ENCODE results near the gene CABLES1.
"Not testable (repeated sequence)": the region's sequence is repeated elsewhere in the genome, so short reads cannot be mapped to it uniquely, and the experiment has no call there.

CABLES1 gene, protein sequence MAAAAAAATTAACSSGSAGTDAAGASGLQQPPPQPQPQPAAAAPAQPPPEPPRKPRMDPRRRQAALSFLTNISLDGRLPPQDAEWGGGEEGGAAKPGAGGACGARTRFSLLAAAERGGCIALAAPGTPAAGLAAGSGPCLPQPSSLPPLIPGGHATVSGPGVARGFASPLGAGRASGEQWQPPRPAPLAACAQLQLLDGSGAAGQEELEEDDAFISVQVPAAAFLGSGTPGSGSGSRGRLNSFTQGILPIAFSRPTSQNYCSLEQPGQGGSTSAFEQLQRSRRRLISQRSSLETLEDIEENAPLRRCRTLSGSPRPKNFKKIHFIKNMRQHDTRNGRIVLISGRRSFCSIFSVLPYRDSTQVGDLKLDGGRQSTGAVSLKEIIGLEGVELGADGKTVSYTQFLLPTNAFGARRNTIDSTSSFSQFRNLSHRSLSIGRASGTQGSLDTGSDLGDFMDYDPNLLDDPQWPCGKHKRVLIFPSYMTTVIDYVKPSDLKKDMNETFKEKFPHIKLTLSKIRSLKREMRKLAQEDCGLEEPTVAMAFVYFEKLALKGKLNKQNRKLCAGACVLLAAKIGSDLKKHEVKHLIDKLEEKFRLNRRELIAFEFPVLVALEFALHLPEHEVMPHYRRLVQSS

DNA sequence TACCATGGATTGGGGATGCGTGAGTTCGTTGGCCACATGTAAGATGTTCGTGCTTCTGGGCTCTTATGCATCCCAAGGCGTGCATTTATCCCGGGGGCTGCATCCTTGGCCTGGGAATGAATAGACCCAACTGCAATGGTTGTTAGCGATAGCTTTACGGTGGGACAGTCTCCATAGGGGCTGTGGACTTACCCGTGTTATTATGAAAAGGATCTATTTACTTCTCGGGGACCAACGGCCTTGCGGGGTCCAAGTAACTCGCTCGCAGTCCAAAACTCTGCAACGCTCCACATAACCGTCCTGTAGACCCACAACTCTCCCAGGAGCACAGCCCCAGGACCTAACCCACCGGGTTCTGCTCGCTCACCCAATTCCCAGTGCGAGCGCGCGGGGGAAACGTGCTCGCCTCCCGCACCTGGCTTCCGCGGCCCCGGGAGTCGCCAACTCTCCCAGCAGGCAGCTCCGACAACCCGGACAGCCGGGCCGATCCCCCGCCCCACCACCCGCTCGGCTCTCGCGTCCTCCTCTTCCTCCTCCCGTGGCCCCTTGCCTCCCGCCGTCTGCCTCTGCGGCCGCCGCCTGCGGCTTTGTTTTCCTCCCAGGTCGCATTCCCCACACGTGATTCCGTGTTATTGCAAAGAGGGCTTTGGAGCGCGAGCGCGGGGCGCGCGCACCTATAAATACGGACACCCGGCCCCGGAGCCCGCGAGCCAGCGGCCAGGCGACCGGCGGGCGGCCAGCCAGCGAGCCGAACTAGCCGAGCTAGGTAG, at the start of gene CABLES1:
TSS of gene CABLES1 (plus strand) at position 706 of the 770 bp plus-strand sequence. CDS start 278 bp downstream, outside the sequence.
- DNase-seq: peak; percentile 65 to 84

DNA sequence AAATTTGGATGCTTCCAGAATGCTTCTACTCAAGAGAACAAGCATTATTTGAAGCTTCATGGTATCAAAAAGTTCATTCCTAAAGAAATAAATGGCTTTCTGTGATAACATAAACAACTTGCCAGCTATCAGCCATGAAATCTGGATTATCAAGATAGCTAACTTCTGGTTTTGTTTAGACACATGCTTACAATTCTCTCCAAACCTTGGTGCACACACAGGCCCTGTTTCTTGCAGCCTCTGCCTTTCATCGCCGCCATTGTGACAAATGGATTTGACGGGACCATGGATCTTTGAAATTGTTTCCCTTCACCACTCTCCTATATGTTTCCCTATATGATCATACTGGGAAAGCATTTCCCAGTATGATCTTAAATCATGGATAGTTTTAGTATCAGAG, 47.9 kb upstream of the CABLES1 start:
- DNase-seq: no peak

DNA sequence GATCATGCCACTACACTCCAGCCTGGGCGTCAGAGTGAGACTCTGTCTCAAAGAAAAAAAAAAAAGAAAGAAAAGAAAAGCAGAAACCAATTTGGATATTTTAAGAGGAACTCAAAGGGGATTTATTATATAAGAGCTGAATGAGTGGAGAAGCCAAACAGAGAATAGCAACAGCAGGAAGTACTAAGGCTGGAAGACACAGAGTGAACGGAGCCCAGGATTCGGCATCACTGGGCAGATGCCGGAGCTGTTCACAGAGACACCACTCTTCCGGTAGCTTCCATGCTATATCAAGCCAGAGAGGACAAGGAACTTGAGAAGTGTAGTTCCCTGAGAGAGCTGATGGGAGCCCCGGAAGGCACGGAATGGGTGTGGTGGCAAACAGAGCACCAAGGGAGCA, 47.0 kb upstream of the CABLES1 start:
- no peak for DNase-seq

DNA sequence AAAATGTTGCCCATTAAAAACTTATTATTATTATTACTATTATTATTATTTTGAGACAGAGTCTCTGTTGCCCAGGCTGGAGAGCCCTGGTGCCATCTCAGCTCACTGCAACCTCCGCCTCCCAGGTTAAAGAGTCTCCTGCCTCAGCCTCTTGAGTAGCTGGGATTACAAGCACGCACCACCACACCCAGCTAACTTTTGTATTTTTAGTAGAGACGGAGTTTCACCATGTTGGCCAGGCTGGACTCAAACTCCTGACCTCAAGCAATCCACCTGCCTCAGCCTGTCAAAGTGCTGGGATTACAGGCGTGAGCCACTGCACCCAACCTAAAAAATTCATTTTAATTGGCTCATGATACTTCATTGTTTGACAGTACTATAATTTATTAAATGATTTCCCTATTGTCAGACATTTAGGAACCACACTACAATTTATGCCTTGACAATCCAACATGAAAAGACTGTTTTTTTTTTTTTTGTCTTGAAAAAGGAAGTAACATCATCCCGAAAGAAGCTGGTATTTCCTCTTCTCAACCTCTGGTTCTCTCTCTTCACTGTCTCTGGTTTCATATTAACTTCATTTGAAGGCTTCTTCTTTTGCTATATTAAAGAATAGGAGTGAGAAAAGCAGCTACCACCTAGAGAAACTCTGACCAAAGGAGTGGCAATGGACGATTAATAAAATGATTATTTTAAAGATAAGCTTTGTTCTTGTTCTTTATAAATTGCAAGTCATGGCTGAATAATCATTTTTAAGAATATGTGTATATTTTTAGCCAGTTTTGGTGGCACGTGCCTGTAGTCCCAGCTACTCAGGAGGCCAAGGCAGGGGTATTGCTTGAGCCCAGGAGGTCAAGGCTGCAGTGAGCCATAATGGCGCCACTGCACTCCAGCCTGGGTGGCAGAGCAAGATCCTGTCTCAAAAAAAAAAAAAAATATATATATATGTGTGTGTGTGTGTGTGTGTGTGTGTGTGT, 44.0 kb upstream of the CABLES1 start:
- DNase-seq: not testable (repeated sequence)

DNA sequence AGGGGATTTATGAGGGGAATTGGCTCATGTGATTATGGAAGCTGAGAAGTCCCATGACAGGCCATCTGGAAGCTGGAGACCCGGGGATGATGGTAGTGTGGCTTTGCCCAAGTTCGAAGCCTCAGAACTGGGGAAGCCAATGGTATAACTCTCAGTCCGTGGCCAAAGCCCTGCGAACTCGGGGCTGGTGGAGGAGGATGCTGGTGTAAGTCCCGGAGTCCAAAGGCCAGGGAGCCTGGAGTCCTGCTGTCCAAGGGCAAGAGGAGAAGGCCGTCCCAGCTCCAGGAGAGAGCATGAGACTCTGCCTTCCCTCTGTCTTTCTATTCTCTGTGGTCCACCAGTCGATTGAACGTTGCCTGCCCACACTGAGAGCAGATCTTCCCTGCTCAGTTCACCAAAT, 43.2 kb upstream of the CABLES1 start:
- DNase-seq: no peak

DNA sequence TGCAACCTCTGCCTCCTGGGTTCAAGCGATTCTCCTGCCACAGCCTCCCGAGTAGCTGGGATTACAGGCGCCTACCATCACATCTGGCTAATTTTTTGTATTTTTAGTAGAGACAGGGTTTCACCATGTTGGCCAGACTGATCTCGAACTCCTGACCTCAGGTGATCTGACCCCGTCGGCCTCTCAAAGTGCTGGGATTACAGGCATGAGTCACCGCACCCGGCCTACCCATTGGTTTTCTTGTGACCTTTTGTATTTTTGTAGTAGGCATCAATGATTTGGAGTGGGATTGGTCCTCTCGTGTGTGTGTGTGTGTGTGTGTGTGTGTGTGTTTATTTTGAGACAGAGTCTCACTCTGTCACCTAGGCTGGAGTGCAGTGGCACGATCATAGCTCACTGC, 42.2 kb upstream of the CABLES1 start:
- not testable (repeated sequence) for DNase-seq

DNA sequence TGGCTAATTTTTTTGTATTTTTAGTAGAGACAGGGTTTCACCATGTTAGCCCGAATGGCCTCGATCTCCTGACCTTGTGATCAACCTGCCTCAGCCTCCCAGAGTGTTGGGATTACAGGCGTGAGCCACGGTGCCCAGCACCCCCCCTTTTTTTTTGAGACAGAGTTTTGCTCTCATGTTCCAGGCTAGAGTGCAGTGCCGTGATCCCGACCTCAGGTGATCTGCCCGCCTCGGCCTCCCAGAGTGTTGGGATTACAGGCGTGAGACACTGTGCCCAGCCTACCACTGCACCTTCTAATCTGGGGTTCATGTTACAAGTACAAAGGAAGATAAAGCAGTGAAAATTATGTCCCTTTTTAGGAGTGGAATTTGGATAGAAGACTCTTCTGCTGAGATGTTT, 41.5 kb upstream of the CABLES1 start:
- DNase-seq: no peak

DNA sequence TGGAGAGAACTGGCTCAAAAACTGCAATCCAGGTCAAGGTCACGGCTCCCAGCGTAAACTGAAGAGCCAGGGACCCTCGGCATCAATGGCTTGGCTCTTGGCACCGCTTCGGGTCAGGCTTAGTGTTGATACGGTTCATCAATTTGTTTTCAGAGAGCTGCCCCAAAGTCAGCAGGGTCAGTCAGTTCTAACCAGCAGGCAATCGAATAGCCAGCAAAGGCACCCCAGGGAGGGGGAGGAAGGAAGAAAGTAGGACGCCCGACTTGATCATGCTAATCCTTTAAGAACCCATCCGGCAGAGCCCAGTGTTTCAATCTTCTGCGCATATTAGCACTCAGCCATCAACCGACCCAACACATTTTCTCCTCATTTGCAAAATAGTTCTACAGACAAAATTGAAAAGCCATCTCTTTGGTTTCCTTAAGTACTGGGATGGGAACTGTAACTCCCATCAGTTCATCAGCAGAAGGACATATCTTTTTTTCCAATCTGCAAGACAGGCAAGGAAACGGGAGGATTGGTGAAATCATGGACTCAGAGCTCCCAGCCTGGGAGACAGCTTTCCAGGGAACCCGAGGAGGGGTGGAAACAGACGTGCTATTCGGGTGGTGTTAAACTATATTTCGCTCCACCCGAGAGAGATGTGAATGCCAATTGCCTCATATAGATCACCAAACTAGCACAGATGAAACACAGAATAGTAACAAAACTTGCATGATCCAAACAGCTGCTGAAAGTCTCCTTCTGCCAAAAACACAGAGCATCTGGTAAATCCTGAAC, 40.7 kb upstream of the CABLES1 start:
- DNase-seq: no peak

DNA sequence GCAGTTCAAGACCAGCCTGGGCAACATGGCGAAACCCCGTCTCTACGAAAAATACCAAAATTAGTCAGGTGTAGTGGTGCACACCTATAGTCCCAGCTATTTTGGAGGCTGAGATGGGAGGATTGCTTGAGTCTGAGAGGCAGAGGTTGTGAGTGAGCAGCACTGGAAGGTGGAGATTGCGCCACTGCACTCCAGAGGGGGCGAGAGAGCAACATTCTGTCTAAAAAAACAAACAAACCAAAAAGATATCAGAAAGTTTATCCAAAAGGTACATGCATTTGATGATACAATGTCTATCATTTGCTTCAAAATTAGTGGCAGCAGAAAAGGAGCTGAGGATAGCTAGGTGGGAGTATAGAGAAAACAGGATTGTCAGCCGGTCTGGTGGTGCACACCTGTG, 39.8 kb upstream of the CABLES1 start:
- no peak for DNase-seq

DNA sequence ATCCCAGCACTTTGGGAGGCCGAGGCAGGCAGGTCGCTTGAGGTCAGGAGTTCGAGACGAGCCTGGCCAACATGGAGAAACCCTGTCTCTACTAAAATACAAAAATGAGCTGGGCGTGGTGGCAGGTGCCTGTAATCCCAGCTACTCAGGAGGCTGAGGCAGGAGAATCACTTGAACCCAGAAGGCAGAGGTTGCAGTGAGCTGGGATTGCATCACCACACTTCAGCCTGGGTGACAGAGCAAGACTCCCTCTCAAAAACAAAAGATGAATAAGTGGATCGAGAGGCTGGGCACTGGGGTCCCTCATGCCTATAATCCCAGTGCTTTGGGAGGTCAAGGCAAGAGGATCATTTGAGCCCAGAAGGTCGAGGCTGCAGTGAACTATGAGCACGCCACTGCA, 38.3 kb upstream of the CABLES1 start:
- not testable (repeated sequence) for DNase-seq

DNA sequence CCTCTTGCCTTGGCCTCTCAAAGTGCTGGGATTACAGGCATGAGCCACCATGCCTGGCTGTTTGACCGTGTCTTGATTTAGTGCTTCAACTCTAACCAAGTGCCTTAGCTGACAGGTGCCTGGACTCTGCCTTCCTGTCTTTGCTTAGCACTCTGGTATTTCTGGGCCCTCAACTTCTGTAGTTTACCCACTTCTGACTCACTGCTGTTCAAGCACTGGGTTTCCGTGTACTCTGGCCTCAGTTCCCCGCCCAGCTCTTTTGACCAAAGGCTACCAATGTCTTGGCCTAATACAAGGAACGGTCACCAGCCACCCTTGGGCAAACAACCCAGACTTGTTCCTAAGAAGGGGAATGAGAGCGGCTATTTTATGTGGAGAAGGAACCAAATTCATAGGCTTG, 35.7 kb upstream of the CABLES1 start:
- no peak for DNase-seq

DNA sequence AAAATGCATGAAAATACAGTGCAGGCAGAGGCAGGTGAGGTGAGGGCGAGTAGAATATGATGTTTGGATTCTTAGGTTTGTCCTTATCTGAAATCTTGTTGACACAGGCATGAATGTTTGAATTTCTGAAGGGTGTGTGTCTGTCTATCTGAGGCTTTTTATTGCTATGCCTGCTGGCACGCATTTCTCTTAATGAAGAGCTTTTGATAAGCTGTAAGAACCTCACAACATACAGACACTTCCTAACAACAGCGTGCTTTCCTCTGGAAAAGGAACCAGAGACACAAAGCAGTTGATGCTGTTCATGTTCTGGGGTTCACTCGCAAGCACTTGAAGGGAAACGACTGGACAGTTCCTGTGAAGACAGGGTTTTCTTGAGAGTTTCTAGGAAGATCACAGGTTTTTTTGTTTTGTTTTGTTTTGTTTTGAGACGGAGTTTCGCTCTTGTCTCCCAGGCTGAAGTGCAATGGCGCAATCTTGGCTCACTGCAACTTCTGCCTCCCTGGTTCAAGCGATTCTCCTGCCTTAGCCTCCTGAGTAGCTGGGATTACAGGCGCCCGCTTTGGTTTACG, 33.3 kb upstream of the CABLES1 start:
- DNase-seq: no peak

DNA sequence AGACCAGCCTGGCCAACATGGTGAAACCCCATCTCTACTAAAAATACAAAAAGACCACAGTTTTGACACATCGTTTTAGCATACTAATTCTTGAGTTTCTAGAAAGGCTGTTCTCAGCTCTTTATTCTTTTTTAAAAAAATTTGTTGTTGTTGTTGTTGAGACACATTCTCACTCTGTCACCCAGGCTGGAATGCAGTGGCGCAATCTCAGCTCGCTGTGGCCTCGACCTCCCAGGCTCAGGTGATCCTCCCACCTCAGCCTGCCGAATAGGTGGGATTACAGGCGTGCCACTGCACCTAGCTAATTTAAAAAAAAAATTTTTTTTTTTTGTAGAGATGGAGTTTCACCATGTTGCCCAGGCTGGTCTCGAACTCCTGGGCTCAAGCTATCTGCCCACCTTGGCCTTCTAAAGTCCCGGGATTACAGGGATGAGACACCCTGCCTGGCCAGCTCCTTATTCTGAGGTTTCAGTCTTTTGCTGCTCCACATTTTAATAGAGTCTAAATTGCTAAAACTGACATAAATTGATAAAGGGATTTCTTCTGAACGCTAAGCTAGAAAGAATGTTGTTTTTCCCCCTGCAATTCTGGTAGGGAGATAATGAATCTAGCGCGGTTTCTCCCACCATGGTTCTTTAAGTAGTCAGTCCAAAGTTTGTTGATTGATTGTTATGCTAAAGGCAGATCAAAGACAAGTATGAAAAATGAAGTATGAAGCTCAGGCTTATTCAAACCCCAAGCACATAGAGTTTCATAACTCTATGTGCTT, 32.6 kb upstream of the CABLES1 start:
- DNase-seq: no peak

DNA sequence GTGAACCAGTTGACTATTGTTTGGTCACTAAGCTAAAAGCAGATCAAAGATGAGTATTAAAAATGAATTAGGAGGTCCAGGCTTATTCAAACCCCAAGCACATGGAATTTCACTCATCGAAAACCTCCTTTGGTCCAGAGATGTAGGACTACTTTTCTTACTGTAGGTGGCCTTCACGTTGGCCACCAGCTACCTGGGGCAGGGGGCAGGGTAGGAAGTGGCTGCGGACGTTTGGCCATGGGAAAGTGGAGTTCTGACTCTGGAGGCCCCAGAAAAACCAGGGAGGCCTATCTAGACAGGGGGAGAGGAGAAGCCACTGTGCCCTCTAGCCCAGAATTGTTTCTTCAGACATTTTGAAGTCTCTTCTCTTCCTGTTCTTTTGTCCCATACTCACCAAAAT, 31.8 kb upstream of the CABLES1 start:
- no peak for DNase-seq

DNA sequence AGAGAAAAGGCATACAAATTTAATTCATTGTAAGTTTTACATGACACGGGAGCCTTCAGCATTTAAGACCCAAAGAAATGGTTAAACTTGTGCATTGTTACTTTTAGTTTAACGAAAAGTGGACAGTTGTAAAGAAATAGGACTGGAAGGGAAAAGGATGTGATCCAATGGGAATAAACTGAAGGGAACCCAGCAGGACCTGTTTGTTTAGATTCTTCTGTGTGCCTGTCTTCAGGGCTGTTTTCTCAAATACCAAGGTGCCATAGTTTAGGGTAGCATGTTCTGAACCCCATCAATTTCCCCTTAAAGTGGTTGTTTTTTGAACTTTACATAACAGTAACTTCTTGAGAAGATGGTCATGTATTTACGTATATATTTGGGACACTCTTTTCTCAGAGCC, 30.3 kb upstream of the CABLES1 start:
- no peak for DNase-seq

DNA sequence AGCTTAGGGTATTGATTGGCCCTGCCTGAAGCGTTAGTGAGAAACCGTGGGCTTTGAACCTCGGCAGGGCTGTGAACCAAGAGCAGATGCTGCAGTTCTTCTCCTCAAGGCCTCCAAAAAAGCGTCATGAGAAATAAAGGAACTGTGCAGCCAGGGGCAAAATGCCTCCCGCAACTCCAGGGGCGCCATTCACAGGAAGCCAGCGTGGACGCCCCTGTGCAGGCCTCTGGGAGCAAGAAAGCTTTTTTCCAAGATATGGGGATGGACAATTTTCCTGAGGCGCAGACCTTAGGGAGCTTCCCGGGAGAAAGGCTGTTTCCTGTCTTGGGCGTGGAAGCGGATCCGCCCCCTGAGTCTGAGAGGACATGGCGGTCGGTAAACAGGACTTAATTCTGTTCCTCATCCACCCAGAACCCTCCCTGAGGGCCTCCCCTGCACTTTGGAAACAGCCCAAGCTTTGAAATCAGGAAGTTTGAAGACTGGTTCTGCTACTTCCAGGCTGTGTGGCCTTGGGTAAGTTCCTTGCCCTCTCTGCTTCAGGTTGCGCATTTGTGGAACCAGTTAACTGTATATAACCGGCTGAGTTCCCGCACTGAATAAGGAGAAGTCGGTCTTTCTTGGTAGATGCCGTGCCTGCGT, 29.6 kb upstream of the CABLES1 start:
- no peak for DNase-seq

DNA sequence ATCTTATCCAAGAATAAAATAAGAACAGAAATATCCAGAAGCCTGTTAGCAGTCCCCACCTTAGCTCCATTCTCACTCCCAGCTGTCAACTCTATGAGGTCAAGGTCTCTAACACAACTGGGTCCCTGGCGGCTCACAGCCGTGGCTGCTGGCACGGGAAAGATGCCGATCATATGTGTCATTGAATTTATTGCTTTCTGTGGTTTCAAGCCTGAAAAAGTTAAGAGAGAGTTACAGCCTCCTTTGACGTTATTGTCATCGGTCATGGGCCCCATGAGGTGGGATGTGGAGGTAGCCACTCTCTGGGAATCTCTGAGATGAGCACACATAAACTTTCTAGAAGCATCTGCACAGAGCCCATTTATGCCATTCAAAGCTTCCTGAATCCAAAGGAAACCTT, 28.7 kb upstream of the CABLES1 start:
- no peak for DNase-seq

DNA sequence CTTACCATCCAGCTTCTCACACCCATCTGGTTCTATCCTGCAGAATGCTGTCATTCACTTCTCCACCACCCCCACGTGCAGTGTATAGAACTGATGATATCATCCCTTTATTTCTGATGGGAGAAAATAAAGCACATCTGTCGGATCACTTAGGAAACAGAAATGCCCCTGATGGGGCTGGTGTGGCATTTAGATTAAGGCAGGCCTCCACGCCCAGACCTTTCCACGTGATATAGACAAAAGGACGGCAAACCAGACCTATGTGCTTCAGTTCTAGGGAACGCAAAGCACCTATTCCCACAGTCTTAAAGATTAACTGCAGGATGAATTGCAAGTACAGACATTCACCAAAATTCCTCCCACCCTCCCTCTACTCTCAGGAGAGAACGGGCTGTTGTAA, 27.6 kb upstream of the CABLES1 start:
- DNase-seq: no peak

DNA sequence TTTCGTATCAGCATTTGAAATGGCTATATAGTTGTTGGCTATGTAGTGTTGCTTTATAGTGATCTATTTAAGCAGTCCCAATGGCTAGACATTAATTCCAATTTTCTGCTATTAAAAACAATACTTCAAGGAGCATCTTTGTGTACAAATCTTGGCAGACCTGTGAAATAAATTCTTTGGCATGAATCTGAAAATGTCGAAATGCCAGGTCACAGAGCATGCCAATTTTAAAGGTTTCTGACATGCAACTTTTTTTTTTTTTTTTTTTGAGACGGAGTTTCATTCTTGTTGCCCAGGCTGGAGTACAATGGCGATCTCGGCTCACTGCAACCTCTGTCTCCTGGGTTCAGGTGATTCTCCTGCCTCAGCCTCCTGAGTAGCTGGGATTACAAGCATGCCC, 26.8 kb upstream of the CABLES1 start:
- no peak for DNase-seq

DNA sequence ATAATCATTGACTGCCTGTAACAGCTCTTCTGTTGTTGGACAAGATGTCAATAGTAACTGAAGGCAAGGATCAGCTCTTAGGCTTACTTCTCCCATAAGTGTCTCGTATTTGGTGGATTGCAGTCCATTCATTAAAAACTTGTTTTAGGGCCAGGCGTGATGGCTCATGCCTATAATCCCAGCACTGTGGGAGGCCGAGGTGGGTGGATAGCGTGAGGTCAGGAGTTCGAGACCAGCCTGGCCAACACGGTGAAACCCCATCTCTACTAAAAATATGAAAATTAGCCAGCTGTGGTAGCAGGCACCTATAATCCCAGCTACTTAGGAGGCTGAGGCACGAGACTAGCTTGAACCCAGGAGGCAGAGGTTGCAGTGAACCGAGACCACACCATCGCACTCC, 26.1 kb upstream of the CABLES1 start:
- not testable (repeated sequence) for DNase-seq

Data from NCI-H2081 (cell line).